HepG2 (cell line): Measurements from ENCODE around the gene ZNRF4. TPM values are rescaled to one million over a fixed set of nuclear protein-coding genes. Genes with fewer than 3 reads are reported as not detected.
A peak's percentile ranks its signal among the peaks of the same experiment; 100 is the strongest.

Experiments used
- BCL3 ChIP-seq: sonication (generic); formaldehyde crosslinking; IDR thresholded peaks from 2 replicates; pipeline ENCODE4 v1.5.1; 2020; ENCODE audit warnings: mild to moderate bottlenecking, missing genetic modification reagents, moderate library complexity
- ELF3 ChIP-seq: IDR thresholded peaks from 2 replicates; pipeline ENCODE4 v1.6.1; 2016; ENCODE audit warnings: missing genetic modification reagents, missing compliant biosample characterization
- HDAC2 ChIP-seq: sonication (generic); formaldehyde crosslinking; IDR thresholded peaks from 2 replicates; pipeline ENCODE4 v1.4.0; 2020; ENCODE audit warnings: missing genetic modification reagents
- HHEX ChIP-seq: IDR thresholded peaks from 2 replicates; pipeline ENCODE4 v1.6.1; 2016; ENCODE audit warnings: control low read depth
- HNRNPLL ChIP-seq: fragments of 200-400 bp; formaldehyde crosslinking; IDR thresholded peaks from 2 replicates; pipeline ENCODE4 v1.6.1; 2017; ENCODE audit warnings: mild to moderate bottlenecking, low read depth, low read length; ENCODE audit not compliant: poor library complexity, severe bottlenecking
- HOMEZ ChIP-seq: IDR thresholded peaks from 2 replicates; pipeline ENCODE4 v1.6.1; 2016; ENCODE audit warnings: low read depth
- MED13 ChIP-seq: sonication (generic); formaldehyde crosslinking; IDR thresholded peaks from 2 replicates; pipeline ENCODE4 v1.5.0; 2020; ENCODE audit warnings: missing genetic modification reagents
- MTA1 ChIP-seq: sonication (generic); formaldehyde crosslinking; IDR thresholded peaks from 2 replicates; pipeline ENCODE4 v1.4.0; 2020; ENCODE audit warnings: missing genetic modification reagents, mild to moderate bottlenecking, borderline replicate concordance
- NR2F1 ChIP-seq, 2 experiments: fragments of 450-650 bp in 1 of 2; formaldehyde crosslinking in 1 of 2; IDR thresholded peaks; 2 replicates each; pipeline versions ENCODE4 v1.5.0 to v1.6.1; 2016 to 2020; ENCODE audit warnings: mild to moderate bottlenecking in 1 of 2, missing compliant biosample characterization in 1 of 2, missing genetic modification reagents in 1 of 2, moderate library complexity in 1 of 2
- PITX1 ChIP-seq: sonication (generic); formaldehyde crosslinking; IDR thresholded peaks from 2 replicates; pipeline ENCODE4 v1.5.1; 2020; ENCODE audit warnings: mild to moderate bottlenecking, missing genetic modification reagents
- POGK ChIP-seq: sonication (generic); formaldehyde crosslinking; conservative IDR thresholded peaks from 2 replicates; pipeline ENCODE4 v1.8.0; 2022; ENCODE audit warnings: mild to moderate bottlenecking, moderate library complexity, missing genetic modification reagents
- RXRA ChIP-seq: sonication (generic); formaldehyde crosslinking; IDR thresholded peaks from 2 replicates; pipeline ENCODE4 v1.5.1; 2020; ENCODE audit warnings: missing genetic modification reagents
- RXRB ChIP-seq: IDR thresholded peaks from 2 replicates; pipeline ENCODE4 v1.6.1; 2016; ENCODE audit warnings: borderline replicate concordance, missing genetic modification reagents, missing compliant biosample characterization
- SALL1 ChIP-seq: sonication (generic); formaldehyde crosslinking; IDR thresholded peaks from 2 replicates; pipeline ENCODE4 v1.8.0; 2022; ENCODE audit warnings: mild to moderate bottlenecking, missing genetic modification reagents
- TBX2 ChIP-seq: sonication (generic); formaldehyde crosslinking; IDR thresholded peaks from 2 replicates; pipeline ENCODE4 v1.5.0; 2020; ENCODE audit warnings: missing genetic modification reagents, mild to moderate bottlenecking, borderline replicate concordance
- TFAP4 ChIP-seq: sonication (generic); IDR thresholded peaks from 2 replicates; pipeline ENCODE4 v1.6.1; 2016; ENCODE audit warnings: low read depth, borderline replicate concordance
- ZFP36L2 ChIP-seq: sonication (generic); formaldehyde crosslinking; IDR thresholded peaks from 2 replicates; pipeline ENCODE4 v1.4.0; 2020; ENCODE audit warnings: missing genetic modification reagents
- ZGPAT ChIP-seq: IDR thresholded peaks from 2 replicates; pipeline ENCODE4 v1.6.1; 2016; ENCODE audit warnings: mild to moderate bottlenecking
- ZNF362 ChIP-seq: sonication (generic); formaldehyde crosslinking; IDR thresholded peaks from 2 replicates; pipeline ENCODE4 v1.4.0; 2020; ENCODE audit warnings: missing genetic modification reagents, mild to moderate bottlenecking, borderline replicate concordance
- ZNF510 ChIP-seq: sonication (generic); formaldehyde crosslinking; IDR thresholded peaks from 2 replicates; pipeline ENCODE4 v1.4.0; 2020; ENCODE audit warnings: low read depth, mild to moderate bottlenecking, missing genetic modification reagents
- ZNF577 ChIP-seq: sonication (generic); formaldehyde crosslinking; IDR thresholded peaks from 2 replicates; pipeline ENCODE4 v1.4.0; 2020; ENCODE audit warnings: mild to moderate bottlenecking, low read depth, missing genetic modification reagents, borderline replicate concordance
- ZNF614 ChIP-seq: IDR thresholded peaks from 2 replicates; pipeline ENCODE4 v1.6.1; 2018; ENCODE audit warnings: missing biosample characterization, missing genetic modification reagents, inconsistent platforms, borderline replicate concordance
- polyA plus RNA-seq, 8 experiments: library from polyadenylated mRNA; depleted of rRNA in 3 of 8; stranded (reverse) in 7 of 8; unstranded in 1 of 8; fragments of >200 nt; fragmentation: Illumina TruSeq in 4 of 8; extraction: Trizol in 4 of 8; gene quantifications; 2 replicates each; pipeline versions ENCODE4 v1.2.1 to v1.2.3, GENCODE V29; 2011 to 2016; ENCODE audit warnings: low read depth in 4 of 8, missing spikeins in 1 of 8, mixed read lengths in 1 of 8; ENCODE audit not compliant: insufficient read depth in 1 of 8
- total RNA-seq, 5 experiments: library from RNA; depleted of rRNA; stranded (reverse); fragments of >200 nt; fragmentation: Illumina TruSeq; extraction: Trizol; gene quantifications; 2 replicates each; pipeline ENCODE4 v1.2.3, GENCODE V29; 2016; ENCODE audit warnings: low read depth in 1 of 5

The ZNRF4 gene
- total and polyA plus RNA-seq, 2 of the 13 experiments (the other 11 are each of a cell fraction or from before 2014, with no cell fraction given), result not detected

GRCh38 chr19:5470264-5470671 lies 15.1 kb downstream of the ZNRF4 start (continued):
- TF ChIP-seq TBX2 (CRISPR knock-in tag) (peak; percentile 79), SALL1 (CRISPR knock-in tag) (peak; percentile 81), HDAC2 (CRISPR knock-in tag) (peak; percentile 83), ZNF362 (peak; percentile 47; the same call in 1 of the 2 replicates), ZNF510 (CRISPR knock-in tag) (no peak), HHEX (CRISPR knock-in tag) (peak; percentile 75), MTA1 (CRISPR knock-in tag) (peak; percentile 26; the same call in 1 of the 2 replicates), ZNF577 (CRISPR knock-in tag) (no peak), TFAP4 (peak; percentile 35; the same call in 1 of the 2 replicates), HNRNPLL (no peak), RXRA (CRISPR knock-in tag) (peak; percentile 83), PITX1 (peak; percentile 90), POGK (peak; percentile 41; the same call in 1 of the 2 replicates), BCL3 (CRISPR knock-in tag) (peak; percentile 62; the same call in 1 of the 2 replicates), ZGPAT (CRISPR knock-in tag) (peak; percentile 60), ELF3 (peak; percentile 21; the same call in 1 of the 2 replicates), NR2F1 (CRISPR knock-in tag; IDR thresholded peaks at IDR 0.05) (peak; percentile 26 to 44; a peak in 1 of 4 replicates), HOMEZ (CRISPR knock-in tag) (0 out of 2 replicates have a peak, but pooled peaks have one; percentile 37), RXRB (CRISPR knock-in tag) (peak; percentile 88), ZFP36L2 (no peak), MED13 (CRISPR knock-in tag) (no peak), ZNF614 (CRISPR knock-in tag) (peak; percentile 31; the same call in 1 of the 2 replicates)
